GM19455 (cell line): ENCODE data around the gene SERGEF.

Source experiments
- ATAC-seq: cut with Tn5 transposase; IDR thresholded peaks from one replicate; pipeline ENCODE4 v1.9.1; 2021; ENCODE audit not compliant: unreplicated experiment

Gene SERGEF

DNA sequence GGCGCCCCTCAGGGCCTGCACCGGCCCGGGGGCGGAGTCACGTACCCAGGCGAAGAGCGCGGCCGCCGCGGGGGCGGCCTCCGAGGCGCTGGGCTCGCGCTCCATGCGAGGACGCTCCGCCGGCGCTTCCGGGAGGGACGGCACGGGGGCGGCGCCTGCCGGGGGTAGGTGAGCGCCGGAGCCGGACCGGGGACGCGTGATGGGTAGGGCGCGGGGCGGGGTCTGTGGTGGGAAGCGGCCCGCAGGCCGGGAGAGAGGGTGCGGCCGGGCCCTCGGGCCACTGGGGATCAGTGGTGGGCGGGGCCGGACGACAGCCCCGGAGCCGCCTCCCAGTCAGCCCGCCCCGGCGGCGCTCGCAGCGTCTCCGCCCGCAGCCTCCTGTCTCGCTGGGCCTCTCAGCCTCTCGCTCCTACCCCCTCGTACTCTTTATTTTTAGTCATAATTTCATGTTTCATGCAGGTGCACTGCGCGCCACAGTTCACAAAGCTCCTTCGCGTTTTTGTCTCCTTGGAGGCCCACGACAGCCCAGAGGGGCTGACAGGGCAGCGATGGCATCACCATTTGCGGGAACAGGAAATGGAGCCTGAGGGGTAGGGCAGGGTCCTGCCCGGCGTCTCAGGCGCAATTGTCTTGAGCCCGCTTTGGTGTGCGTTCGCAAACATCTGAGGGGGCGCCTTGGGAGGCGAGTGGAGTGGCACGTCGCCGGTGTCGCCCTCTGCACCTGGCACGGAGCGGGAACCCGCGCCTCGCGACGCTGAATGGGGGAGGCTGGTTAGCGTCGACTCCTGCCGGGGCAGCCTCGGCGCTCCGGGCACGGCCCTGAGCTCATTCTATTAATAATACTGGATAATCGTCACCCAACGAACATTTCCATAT is at the start of gene SERGEF:
Gene SERGEF, minus strand, starts transcription at position 142 of the 876 bp plus-strand sequence. Its CDS starts 37 bp downstream, at position 105.
- peak; percentile 93 for ATAC-seq

DNA sequence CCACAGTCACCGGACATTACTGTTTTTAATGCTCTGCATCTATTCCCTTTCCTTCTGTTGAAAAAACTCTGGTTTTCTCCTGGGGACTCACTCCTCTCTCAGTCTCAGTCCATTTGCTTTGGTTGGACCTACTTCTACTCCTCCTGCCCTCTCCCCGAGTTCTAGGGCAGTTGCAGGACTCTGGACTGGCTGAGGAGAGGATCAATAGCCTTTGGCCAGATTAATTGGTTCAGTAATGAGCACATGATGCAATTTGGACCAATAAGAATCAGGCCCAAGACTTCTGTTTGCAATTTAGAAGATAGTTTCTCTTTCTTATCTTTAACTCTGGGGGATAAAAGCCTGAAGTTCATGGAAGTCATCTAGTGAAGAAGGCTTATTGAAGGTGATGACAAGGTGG is 48.5 kb upstream of the SERGEF start:
- no peak for ATAC-seq

DNA sequence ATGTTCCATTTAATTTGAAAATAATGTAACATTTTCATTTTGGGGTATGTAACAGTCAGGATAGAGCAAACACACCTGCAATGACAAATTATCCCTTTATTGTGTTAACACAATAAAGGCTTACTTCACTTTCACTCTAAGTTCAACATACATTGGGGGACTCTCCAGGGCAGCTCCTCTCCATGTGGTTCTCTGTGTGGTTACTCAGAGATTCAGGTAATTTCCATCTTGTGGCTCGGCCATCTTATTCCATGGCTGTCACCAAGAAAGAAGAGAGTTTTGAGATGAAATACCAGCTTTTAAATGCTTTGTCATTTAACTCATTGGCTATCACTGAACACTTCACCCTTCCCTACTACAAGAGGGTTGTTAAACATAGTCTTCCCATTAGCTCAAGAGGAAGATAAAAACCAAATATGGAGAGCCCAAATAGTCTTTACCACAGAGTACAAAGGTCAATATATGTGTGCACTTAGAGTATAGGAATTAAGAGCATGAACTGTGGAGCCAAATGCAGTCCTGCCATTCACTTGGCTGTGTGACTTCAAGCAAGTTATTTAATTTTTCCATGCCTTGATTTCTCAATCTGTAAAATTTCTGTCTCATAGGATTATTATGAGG is 43.8 kb upstream of the SERGEF start:
- no peak for ATAC-seq

GRCh38 chr11:18054511-18055103 is 41.8 kb upstream of the SERGEF start:
- ATAC-seq: no peak

- ATAC-seq: no peak
Measured at GRCh38 chr11:18050848-18051247, 38.0 kb upstream of the SERGEF start.

DNA sequence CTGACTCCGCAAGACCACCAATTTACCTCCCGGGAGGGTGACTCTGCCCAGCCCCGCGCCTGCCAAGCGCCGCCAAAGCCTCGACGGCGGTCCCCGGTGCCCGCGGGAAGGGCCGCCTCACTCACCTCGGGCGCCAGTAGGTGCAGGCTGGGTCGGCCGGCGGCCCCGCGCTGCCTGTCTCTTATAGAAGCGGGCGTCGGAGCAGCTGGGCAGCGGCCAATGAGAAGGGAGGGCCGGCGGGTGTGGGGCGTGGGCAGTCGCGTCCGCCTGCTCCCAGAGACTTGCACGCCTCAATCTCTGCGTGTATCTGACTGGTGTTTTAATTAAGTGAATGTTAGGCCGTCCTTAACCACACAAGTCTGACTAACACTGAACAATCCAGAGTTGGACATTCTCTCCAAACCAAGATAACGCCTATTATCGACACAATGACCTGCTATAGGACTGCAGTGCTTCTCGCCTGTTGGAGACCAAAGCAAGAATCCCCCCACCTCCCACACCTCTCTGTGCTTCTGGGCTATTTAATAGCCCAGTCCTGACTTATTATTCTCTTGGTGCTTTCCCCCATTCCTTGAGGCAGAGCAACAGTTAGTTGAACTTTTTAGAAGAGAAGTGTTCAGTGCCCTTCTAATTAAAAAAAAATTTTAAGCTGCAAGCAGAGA is 33.4 kb upstream of the SERGEF start, which contains the start of gene TPH1:
Gene TPH1, minus strand, starts transcription at position 154 of the 662 bp plus-strand sequence. CDS start 5,507 bp downstream, outside the sequence.
- ATAC-seq: no peak

DNA sequence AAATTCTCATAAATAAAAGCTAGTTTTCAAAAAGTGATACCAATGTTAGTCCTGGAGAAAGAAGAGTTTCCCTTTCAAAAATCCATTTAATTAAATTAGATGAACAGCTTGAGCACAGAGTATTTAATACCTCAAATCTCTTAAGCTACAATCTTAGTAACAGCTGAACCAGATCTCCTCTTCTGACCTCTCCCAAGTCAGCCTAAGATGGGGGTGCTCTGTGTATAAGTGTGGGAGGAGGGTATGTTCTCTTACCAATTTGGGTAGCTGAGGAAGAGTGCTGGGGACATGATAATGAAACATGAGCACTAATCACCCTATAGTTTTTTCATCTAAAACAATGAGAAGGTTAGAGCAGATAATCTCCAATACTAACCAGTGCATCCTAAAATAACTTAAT is 23.6 kb upstream of the SERGEF start:
- ATAC-seq: no peak

- no peak for ATAC-seq
Measured at GRCh38 chr11:18027475-18027874, 14.6 kb upstream of the SERGEF start.

DNA sequence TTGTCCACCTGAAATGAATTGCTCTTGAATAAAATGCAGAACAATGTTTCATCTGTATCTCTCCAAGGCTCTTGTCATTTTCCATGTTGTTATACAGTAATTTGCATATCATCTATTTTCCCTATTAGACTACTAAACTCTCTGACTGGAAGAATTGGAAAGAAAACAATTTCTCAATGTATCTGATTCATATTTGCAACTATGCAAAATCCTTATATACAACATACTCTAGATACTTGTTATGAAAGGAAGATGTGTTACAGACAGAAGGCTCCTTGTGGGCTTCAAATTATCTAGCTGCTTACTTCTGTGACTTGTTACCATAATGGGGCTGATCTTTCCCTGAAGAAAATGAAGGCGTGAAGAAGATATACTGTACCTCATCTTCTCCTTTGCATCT is 9.6 kb upstream of the SERGEF start:
- ATAC-seq: no peak

DNA sequence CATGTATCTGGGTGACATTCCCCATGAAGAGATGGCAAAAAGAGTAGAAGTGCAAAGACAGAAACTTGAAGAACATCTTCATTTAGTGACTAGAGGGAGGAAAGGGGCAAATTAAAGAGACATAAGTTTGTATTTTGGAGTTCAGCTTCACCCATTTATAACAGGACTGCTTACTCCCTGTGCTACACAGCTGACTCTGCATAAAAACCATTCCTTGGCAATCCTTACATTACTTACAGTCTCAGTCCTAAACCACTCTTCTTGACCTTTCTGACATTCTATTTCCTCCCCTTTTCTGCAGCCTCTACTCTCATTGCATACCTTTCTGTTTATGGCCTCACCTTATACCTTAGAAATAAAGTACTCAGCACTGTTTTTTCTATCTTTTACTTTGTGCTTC is 6.8 kb upstream of the SERGEF start:
- no peak for ATAC-seq

DNA sequence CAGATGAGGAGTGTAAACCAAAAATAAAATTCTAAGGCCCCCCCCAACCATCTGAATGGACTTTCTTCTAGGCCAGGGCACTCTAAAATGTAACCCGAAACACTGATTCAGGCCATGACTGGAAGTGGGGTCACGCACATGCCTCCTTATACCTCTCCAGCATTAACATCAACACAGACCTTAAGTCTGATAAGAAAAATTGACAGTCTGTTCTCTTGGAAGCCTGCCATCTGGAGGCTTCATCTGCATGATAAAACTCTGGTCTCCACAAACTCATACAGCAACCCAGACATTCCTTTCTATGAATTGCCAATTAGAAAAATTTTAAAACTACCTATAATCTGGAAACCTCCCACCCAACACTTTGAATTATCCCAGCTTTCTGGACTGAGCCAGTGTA is 3.9 kb upstream of the SERGEF start:
- no peak for ATAC-seq

GRCh38 chr11:18014876-18015275 is 2.0 kb upstream of the SERGEF start:
- no peak for ATAC-seq

DNA sequence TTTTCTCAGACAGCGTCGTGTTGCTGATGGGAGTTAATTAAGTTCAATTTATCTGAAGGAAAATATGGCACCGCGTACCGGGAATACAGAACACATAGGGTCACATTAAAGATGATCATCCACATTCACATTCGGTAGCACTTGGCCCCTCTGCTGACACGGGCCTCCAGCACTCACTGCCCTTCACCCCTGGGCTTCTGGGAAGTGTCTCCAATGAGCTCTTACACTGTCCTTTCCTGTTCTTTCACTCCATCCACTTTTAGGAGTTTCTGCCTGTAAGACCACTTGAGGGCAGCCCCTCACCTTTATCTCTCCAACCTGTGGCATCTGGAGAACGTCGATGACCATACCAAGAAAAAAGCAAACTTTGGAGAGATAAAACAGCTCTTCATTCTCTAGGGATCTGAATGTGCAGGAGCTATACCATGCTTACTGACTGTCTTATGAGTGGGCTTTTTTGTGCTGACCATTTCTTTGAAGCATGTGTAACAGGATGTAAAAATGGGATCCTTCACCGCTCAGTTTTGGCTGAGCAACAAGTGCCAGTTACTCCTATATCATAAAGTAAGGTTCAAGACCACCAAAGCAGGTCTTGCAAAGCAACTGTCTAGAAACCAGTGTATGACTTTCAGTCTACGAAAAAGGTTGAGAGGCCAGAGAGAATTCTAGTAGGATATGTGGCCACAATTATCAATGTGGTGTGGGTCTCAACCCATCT is 1.1 kb upstream of the SERGEF start:
- ATAC-seq: no peak

GRCh38 chr11:18012122-18012905 is 533 bp downstream of the SERGEF start:
- ATAC-seq: peak; percentile 6

GRCh38 chr11:18011633-18012032 is 1.2 kb downstream of the SERGEF start:
- ATAC-seq: no peak

DNA sequence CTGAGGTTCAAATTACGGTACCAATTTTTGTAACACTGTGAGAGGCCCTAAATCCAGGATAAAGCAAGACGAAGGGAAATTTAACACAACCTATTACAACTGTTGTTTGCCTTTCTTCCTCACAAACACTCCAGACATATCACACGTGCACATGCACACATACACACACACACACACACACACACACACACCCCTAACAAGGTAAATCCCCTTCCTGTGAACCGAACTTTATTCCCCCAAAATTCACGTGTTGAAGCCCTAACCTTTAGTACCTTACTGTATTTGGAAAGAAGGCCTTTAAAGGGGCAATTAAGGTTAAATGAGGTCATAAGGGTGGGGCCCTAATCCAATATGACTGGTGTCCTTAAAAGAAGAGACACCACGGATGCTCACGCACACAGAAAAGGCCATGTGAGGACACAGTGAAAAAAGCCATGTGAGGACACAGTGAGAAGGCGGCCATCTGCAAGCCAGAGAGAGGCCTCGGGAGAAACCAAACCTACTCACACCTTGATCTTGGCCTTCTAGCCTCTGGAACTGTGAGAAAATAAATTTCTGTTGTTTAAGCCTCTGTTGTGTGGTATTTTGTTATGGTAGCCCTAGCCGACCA is 1.8 kb downstream of the SERGEF start:
- ATAC-seq: no peak

- no peak for ATAC-seq
Measured at GRCh38 chr11:18010121-18010670, 2.7 kb downstream of the SERGEF start.

GRCh38 chr11:18005376-18006129 is 7.3 kb downstream of the SERGEF start:
- no peak for ATAC-seq
